ENCODE data around the gene CCND1.
A peak's percentile ranks its signal among the peaks of the same experiment; 100 is the strongest.

The CCND1 gene

GRCh38 chr11:69641681-69642548 lies 959 bp downstream of the CCND1 start:
- no peak for DNase-seq

- DNase-seq: peak; percentile 66
Measured at GRCh38 chr11:69642549-69642912, 1.6 kb downstream of the CCND1 start.

GRCh38 chr11:69642913-69643632 lies 2.1 kb downstream of the CCND1 start:
- DNase-seq: peak; percentile 90

- no peak for DNase-seq
Measured at GRCh38 chr11:69643646-69644045, 2.7 kb downstream of the CCND1 start.

GRCh38 chr11:69644071-69644961 lies 3.4 kb downstream of the CCND1 start:
- peak; percentile 90 for DNase-seq

- DNase-seq: no peak
Measured at GRCh38 chr11:69644962-69645675, 4.2 kb downstream of the CCND1 start.

GRCh38 chr11:69645801-69646492 lies 5.0 kb downstream of the CCND1 start:
- DNase-seq: no peak

- no peak for DNase-seq
Measured at GRCh38 chr11:69646493-69647389, 5.8 kb downstream of the CCND1 start.

GRCh38 chr11:69647390-69647748 lies 6.4 kb downstream of the CCND1 start:
- DNase-seq: no peak

- no peak for DNase-seq
Measured at GRCh38 chr11:69647761-69648497, 7.0 kb downstream of the CCND1 start.

GRCh38 chr11:69648679-69649575 lies 8.0 kb downstream of the CCND1 start:
- no peak for DNase-seq

GRCh38 chr11:69649576-69649900 lies 8.6 kb downstream of the CCND1 start:
- no peak for DNase-seq

- no peak for DNase-seq
Measured at GRCh38 chr11:69650081-69650831, 9.3 kb downstream of the CCND1 start.

- no peak for DNase-seq
Measured at GRCh38 chr11:69650832-69651344, 9.9 kb downstream of the CCND1 start.

GRCh38 chr11:69651834-69652620 lies 11.1 kb downstream of the CCND1 start:
- no peak for DNase-seq

- DNase-seq: no peak
Measured at GRCh38 chr11:69652999-69653398, 12.0 kb downstream of the CCND1 start.

GRCh38 chr11:69653406-69653960 lies 12.5 kb downstream of the CCND1 start:
- DNase-seq: peak; percentile 11

Data from right hindlimb (tissue), 1 donor.